Fibroblast of skin of abdomen (primary cell): Measurements from ENCODE around the gene SLC7A6.

Experiments
- DNase-seq: peaks from one replicate; pipeline ENCODE4 v3.0.0-alpha.2; 2013

Gene SLC7A6

GRCh38 chr16:68235108-68235886 lies 29.0 kb upstream of the SLC7A6 start:
- DNase-seq = no peak

- no peak for DNase-seq
These were observed 28.5 kb upstream of the SLC7A6 start, which contains the start of gene ESRP2 for GRCh38 chr16:68235887-68236136. Gene ESRP2 (minus strand): TSS chr16:68236127. CDS start chr16:68236045, 82 bp downstream.

DNA sequence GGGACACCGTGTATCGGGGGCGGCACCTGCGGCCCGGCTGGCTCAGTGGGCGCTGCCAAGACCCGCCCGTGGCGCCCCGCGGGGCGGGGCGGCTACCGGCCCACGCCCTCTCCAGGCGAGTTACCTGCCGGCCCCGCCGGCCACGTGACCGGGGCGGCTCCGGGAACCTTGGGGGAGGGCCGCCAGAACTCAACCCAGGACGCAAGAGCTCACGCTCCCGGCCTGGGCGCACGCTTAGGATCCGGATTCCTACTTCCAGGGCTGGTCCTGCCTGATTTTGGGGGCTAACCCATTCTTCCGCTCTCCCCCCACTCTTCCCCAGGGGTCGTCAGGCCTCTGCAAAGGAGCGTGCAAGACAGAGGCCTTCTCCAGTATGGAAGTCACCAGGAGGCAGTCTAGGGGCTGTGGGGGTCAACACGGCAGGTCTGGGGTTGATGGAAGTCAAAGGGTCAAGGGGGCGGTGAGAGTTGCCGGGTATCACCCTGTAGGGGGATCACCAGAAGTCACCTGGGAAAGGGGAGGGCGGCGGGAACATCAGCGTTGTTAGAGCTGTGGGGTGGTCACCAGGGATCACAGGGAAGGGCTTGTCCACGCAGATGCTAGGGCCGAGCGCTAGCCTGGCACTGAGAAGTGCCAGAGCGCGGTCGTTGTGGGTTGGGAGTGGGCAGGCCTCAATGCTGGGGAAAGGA lies 28.0 kb upstream of the SLC7A6 start:
- no peak for DNase-seq

- no peak for DNase-seq
These were observed 27.5 kb upstream of the SLC7A6 start for GRCh38 chr16:68236826-68237242.

DNA sequence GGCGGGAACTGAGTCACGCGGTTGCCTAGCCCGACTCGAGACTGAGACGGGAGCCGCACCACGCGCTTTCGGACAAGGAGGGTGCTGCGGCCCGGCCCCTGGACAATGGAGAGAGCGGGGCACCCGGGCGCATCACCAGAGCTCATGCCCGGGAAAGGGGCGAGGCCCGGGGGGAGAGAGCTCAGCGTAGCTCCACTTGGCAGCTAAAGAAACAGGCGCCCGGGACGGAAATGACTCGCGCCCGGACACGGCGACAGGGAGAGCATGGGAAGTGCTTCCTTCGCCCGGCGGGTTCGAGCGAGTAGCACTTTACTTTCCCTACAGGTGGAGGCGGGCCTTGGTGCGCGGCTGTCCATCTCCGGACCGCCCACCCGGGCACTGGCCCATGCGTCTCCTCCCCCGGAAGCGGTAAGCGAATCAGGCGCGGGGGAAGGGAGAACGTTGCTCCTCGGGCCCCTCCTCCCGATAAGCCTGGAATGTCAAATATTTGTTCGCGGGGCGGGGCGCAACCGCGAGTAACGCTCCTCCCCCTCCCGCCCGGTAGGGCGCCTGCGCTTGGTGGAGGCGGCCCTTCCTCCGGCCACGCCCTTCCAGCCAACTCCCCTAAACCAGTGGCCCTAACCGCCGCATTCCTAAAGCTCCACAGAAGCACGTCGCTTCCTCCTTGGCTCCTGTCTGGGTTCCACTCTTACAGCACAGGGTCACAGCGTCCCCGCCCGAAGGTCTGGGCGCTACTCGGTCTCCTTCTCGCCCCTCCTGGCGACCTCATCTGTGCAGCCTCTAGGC lies 26.9 kb upstream of the SLC7A6 start:
- DNase-seq = peak; percentile 98

DNA sequence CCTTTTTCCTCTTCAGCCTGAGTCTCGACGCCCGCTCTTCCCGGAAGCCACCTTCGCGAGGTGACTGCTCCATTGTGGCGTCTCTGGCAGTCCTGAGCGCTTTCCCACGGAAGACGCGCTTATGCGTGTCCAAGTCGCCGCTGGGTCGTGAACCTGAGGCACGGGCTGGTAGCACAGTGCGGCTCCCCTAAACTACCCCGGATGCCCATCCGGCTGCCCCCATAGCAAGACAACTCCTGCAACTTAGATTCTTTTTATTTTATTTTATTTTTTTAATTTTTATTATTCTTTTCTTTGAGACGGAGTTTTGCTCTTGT lies 26.3 kb upstream of the SLC7A6 start:
- DNase-seq = no peak

DNA sequence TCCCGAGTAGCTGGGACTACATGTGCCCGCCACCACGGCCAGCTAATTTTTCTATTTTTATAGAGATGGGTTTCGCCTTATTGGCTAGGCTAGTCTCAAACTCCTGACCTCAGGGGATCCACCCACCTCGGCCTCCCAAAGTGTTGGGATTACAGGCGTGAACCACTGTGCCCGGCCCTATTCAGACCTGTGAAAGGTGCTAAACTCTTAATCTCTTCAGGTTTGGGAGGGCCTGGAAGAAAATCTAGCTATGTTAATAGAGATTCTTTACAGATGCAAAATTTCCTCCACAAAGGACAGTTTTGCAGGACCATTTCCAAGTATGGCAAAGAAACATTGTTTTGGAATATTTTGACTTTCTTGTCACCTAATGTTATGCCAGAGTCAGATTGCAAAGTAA lies 22.2 kb upstream of the SLC7A6 start:
- no peak for DNase-seq

DNA sequence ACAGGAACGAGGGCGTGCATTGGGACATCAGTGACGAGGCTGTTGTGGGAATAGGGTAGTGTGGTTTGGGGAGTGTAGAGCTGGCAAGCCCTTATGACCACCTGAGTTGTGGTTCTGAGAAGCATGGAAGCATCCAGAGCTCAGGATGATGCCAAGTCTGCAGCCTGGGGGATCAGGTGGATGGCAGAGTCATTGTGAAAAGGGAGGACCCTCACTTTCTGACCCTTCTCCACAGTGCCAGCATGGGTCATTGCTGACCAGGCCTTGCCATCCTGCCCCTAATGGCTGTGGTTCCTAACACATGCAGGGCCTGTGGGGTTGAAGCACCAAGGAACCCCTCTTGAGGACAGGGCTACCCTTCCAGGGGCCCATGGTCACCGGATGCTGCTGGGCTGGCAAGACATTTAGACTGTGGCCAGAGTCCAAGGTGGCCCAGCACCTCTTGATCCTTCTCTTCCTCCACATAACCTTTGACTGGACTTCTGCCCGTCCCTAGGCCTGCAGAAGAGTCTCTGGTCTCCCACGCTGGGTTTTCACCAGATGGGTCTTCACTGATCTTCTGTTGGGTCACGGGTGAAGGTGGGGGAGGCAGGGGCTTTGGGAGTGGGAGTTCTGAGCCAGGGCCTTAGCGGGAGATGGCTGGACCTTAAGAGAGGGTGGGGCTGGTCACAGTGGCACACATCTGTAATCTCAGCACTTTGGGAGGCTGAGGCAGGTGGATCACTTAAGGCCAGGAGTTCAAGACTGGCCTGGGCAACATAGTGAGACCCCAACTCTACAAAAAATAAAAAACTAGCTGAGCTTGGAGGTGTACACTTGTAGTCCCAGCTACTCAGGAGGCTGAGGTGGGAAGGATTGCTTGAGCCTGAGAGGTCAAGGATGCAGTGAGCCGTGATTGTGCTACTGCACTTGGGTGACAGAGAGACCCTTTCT lies 21.1 kb upstream of the SLC7A6 start:
- DNase-seq = no peak

GRCh38 chr16:68244481-68244902 lies 19.8 kb upstream of the SLC7A6 start:
- no peak for DNase-seq

GRCh38 chr16:68244903-68245853 lies 19.1 kb upstream of the SLC7A6 start, which contains the start of gene PLA2G15:
Gene PLA2G15 (plus strand): TSS chr16:68245373. CDS start chr16:68245427, 54 bp downstream.
- DNase-seq = peak; percentile 94

GRCh38 chr16:68246121-68246520 lies 18.2 kb upstream of the SLC7A6 start:
- no peak for DNase-seq

GRCh38 chr16:68246666-68247065 lies 17.7 kb upstream of the SLC7A6 start:
- DNase-seq = no peak

DNA sequence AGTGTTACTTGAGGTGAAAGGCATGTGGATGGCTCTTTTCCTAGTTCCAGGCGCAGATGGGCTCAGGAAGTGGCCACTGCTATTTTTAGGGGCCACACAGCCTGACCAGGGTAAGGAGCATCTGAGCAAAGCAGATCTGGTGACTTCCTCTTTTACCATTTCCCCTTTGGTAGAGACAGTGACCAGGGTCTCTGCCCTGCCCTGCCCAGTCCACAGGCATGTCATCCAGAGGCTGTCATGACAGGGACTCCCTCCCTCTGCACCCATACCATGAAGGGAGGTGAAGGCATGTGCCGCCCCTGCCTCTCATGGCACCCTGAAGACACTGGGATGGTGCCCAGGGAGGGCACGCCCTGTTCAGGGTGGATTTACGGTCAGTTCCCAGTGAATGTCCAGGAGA lies 16.9 kb upstream of the SLC7A6 start:
- no peak for DNase-seq

GRCh38 chr16:68247932-68248331 lies 16.4 kb upstream of the SLC7A6 start:
- no peak for DNase-seq

GRCh38 chr16:68249371-68249770 lies 15.0 kb upstream of the SLC7A6 start:
- no peak for DNase-seq

- no peak for DNase-seq
These were observed 13.4 kb upstream of the SLC7A6 start for GRCh38 chr16:68250951-68251350.

- no peak for DNase-seq
These were observed 12.5 kb upstream of the SLC7A6 start for GRCh38 chr16:68251832-68252231.

DNA sequence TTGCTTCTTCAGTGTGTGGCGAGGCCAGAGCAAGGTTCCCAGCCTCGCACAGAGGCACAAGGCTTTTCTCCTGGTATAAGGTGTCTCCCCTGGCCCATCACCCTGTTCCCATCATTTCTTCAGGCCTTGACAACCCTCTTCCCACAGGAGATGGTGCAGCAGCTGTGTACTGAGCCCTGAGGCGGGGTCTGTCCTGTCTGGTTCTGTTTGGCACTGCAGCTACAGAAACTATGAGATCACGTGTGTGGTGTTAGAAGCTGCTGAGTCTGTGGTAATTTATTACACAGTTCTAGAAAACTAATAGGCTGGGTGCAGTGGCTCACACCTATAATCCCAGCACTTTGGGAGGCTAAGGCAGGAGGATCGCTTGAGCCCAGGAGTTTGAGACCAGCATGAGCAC lies 11.9 kb upstream of the SLC7A6 start:
- no peak for DNase-seq

DNA sequence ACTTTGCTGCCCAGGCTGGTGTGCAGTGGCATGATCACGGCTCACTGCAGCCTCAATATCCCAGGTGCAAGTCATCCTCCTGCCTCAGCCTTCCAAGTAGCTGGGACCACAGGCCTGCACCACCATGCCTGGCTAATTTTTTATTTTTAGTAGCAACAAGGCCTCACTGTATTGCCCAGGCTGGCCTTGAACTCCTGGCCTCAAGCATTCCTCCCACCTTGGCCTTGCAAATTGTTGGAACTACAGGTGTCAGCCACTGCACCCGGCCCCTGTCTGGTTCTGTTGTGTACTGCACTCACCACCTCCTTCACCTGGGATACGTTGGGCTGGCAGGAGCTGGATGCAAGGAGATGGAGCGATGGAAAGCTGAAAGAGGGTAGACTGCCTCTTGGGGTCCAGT lies 10.6 kb upstream of the SLC7A6 start:
- DNase-seq = no peak

DNA sequence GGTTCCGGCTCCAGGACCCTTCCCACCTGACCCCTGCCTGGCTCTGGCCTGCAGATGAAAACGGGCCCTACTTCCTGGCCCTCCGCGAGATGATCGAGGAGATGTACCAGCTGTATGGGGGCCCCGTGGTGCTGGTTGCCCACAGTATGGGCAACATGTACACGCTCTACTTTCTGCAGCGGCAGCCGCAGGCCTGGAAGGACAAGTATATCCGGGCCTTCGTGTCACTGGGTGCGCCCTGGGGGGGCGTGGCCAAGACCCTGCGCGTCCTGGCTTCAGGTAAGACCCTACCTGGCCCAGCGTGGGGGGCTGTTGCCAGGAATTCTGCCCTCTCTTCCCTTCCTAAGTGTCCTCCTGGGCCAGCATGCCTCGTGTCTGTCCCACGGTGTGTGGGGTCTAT lies 8.6 kb upstream of the SLC7A6 start:
- DNase-seq = no peak

DNA sequence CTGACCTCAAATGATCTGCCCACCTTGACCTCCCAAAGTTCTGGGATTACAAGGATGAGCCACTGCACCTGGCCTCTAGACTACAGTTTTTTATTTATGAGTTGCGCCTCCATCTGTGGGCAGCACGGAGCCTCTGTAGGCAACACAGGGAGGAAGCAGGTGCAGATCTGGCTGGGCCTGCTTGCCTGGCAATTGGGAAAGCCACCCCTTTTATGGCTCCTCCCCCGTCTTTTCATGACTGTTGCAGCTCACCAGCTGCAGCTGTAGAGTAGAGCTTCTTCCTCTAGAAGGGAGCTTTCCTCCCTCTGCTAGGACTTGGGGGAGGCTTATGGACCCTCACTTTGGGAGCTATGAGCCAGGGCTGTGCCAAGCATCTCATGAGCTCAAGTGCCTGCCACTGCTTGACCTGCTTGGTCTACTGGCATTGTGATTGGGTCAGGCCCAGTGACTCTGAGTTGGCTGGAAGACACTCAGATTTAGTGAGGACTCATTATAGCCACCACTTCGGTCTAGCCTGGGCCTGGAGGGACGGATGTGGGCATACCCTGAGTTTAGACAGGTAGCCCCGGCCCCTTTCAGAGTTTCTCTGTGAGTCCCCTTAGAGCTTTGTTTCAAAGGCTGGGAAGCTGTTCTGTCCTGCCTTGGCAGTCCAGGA lies 6.9 kb upstream of the SLC7A6 start:
- DNase-seq = no peak
